GM18861 (cell line): ENCODE measurements around the gene SPR.

Experiments
- ATAC-seq: cut with Tn5 transposase; IDR thresholded peaks from one replicate; pipeline ENCODE4 v1.9.1; 2021; ENCODE audit not compliant: unreplicated experiment

SPR gene

DNA sequence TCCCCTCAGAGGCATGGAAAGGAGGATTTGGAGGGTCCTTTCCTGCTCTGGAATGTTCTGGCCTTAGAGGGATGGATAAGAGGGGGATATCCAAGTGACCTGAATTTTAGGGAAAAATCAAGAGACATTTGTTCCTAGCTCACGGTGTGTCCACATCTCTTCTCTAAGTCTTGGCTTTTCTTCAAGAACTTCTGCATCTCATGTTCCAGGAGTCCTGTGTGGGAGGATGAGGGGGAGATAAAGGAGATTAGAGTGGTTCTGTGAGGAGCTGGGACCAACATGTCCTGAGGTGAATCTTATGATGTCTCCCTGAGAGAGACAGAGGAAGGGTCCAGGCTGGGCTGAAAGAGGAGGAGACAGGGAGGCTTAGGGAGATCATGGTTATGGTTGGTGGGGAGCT is 41.8 kb downstream of the SPR start:
- ATAC-seq: no peak

DNA sequence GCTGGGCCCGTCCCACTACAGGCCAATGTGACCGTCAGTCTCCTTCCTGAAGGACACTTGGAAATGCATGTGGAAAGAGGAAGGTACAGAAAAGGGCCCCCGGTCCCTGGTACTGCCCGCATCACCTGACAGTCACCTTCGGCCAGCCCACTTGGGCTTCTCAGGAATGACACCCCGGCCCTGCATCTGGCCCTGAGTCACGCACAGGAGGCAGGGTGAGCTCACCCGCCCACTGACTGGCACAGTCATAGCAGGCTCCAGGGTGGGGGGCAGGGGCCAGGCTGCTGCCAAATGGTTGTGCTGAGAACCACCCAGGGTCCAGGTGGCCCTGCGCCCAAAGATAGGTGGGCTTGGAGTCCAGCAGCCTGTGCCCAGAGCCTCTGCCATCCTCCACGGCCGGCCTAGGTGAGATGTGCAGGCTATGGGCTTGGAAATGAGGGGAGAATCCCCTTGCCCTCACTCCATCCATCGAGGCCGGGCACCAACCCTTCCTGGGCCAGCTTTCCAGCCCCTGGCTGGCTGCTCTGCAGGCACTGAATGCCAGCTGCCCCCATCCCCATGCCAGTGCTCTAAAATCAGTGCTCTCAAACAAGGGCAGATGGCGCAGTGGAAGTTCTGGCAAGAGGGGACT is 44.2 kb downstream of the SPR start:
- ATAC-seq: no peak

DNA sequence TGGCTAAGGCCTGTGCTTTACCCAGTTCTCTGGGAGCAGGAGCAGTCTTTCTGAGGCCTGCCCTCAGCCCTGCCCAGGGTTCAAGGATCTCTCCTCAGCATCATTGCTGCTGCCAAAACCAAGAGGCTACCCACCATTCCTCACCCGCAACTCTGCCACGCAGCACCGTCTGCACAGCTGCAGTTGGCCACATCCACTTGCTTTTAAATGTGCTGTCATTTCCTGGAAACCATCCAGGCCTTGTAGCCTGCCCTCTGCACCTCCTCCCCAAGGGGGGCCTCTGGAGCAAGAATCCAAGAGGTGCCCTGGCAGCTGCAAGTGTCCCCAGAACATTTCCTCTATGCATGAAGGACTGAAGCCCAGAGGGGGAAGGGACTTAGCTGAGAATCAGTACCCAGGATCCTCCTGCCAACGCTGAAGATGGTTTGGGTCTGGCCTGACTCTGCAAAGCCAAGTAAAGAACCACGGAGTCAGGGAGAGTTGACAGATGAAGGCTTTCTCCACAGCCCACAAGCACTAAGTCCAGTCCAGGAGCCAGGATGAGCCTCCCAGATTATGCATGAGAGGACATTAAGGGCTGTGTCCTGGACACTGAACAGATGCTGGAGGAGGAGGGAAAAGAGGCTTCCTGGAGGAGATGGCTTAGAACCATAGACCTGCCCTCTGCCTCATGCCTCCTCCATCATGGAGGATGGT is 45.0 kb downstream of the SPR start:
- no peak for ATAC-seq

DNA sequence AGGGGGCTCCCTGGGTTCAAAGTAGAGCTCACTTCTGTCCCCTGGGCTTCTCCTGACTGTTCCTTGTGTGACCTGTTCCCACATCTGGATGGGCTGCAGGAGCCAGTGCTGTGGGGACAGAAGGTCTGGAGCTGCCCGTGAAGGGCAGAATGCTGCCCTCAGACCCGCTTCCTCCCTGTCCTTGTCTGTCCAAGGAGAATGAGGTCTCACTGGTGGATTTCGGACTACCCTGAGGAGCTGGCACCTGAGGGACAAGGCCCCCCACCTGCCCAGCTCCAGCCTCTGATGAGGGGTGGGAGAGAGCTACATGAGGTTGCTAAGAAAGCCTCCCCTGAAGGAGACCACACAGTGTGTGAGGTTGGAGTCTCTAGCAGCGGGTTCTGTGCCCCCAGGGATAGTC is 45.6 kb downstream of the SPR start:
- no peak for ATAC-seq

DNA sequence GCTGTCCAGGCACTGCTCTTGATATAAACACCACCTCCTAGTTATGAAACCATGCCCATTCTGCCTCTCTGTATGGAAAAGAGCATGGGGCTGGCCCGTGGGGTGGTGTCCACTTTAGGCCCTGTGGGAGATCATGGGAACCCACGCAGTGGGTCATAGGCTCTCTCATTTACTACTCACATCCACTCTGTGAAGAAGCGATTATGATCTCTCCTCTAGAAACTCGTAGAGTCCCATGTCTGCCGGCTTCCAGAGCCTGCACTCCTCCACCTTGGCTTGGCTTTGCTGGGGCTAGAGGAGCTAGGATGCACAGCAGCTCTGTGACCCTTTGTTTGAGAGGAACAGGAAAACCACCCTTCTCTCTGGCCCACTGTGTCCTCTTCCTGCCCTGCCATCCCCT is 46.0 kb downstream of the SPR start:
- ATAC-seq: no peak

DNA sequence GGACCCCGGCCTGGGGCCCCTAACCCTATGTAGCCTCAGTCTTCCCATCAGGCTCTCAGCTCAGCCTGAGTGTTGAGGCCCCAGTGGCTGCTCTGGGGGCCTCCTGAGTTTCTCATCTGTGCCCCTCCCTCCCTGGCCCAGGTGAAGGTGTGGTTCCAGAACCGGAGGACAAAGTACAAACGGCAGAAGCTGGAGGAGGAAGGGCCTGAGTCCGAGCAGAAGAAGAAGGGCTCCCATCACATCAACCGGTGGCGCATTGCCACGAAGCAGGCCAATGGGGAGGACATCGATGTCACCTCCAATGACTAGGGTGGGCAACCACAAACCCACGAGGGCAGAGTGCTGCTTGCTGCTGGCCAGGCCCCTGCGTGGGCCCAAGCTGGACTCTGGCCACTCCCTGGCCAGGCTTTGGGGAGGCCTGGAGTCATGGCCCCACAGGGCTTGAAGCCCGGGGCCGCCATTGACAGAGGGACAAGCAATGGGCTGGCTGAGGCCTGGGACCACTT is 46.5 kb downstream of the SPR start:
- ATAC-seq: no peak

DNA sequence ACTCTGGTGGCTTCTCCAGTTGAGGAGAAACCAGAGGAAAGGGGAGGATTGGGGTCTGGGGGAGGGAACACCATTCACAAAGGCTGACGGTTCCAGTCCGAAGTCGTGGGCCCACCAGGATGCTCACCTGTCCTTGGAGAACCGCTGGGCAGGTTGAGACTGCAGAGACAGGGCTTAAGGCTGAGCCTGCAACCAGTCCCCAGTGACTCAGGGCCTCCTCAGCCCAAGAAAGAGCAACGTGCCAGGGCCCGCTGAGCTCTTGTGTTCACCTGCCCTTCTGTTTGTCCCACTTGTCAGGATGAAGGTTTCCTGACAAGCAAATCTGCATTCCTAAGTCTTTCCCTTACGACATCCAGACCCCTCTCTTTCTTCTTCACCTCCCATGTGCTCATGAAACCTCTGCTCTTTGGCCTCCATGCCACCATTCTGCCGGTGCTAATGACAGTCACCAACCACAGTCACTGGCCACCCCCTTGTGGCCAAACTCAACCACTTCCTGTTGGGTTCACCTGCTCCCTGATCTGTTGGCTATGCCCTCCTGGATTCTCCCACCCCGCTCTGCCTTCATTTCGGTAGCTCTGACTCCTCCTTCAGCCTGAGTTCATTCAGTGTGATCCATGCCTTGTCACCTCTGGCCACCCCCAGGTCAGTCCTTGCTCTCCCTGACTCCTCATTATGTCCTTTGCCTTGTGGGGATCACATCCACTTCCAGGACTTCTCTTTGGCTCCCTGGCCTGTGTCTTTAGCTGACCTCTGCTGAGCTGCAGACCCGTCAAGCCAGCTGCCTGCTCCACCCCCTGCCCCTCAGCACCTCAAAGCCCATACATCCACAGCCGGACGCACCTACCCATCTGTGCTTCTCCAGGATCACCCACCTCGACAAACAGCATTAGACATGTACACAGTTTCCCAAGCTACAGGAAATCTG is 47.7 kb downstream of the SPR start:
- ATAC-seq: peak; percentile 74

DNA sequence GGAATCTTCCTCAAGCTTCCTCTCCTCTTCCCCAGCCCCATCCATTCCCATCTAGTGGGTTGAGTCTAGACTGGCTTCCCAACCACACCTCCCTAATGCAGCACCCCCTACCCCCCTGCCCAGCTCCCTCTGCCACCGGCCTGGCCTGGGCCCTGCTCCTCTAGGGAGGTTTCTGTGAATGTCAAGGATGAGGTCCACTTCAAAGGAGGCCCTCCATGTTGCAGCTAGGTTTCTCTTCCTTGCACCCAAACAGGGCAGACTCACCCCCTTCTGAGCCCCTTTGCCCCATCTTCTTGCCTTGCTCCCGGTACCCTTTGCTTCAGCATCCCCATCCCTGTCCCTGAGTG is 48.4 kb downstream of the SPR start:
- no peak for ATAC-seq

DNA sequence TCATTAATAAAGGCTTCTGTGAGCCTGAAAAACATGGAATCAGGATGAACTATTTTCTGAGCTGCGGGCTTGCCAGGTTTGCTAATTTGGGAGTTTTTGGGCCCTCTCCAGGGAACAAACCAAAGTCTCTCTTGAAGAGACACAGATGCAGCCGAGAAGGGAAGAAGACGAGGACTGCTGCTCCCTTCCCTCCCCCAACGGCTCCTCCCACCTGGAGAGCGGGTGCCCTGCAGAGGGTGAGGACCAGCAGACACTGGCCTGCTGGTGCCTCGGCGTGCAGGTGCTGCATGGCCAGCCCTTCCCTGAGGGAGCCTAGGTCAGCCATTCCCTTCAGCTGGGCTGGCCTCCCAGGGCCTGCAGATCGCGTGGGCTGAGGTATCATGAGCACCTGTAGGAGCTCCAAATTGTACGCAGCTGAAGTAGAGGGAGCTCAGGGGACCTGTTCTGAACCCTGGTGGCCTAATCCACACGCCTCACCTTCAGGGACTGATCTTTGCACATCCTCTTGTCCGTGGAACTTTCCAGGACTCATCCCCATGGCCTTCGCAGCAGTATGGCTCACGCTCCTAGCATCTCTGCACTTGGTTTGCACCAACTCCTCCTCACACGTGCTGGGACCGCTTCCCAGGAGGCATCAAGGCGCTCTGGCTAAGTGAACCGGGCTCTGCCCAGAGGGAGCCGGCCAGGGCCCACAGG is 49.6 kb downstream of the SPR start:
- no peak for ATAC-seq

DNA sequence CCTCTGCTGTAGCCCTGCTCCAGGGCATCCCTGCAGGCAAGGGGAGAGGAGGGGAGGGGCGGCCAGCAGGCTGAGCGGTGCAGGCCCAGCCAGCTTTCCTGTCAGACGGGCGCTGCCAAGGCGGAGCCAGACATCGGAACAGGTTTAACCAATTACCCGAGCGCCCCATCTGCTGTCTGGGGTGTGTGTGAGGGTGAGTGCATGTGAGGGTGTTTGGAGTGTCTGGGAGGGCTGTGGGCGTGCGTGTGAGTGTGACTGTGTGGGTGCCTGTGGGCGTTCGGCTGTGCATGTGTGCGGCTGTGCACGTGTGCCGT is 50.1 kb downstream of the SPR start:
- ATAC-seq: no peak

DNA sequence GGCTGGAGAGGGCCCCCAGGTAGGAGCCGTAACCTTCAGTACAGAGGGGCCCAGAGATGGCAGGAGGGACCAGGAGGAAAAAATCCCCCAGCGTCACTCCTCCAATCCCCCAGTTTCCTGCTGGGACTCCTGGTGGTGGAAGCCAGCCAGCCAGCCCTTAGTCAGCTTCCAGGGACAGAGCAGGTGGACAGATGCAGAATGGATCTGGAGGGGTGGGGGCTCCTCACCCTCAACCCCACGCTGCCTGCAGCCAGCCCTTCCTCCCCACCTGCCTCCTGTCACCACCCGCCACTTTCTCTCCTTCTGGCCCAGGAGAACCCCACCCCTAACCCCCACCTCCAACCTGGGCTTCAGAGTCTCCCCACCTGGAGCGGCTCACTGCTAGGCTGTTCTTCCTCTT is 51.2 kb downstream of the SPR start:
- no peak for ATAC-seq

DNA sequence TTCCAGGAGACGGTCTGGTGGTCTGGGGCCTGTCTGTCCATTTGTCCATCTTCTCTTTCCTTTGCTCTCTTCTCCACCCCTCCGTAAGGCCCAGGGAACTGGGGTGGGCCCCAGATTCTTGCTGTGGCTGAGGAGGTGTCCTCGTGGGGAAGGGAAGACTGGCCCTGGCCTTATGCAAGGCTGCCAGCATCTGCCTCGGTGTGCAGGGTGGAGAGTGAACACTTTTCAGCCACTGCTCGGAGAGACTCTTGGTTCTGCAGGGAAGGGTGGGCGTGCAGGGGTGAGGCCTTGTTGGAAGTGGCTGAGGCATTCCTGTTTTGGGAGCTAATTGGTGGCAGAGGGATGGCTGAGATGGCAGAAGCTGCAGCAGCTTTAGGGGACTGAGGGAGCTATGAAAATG is 53.2 kb downstream of the SPR start:
- no peak for ATAC-seq

DNA sequence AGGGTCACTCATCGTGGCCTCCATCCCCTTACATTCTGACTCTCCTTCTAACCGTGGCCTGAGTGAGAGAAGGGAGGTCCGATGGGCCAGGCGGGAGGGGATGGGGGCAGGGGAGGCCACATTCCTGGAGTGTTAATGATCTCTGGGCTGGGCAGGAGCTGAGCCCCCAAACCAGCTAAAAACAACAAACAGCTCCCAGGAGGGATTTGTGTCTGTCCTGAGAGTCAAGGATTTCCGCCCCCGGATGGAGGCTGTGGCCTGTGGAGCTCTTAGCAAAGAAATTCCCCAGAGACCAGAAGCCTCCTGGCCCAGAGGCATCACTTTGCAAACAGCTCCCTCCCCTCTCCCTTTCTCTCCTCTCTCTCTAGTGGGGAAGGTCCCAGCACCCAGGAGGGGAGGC is 53.6 kb downstream of the SPR start:
- ATAC-seq: no peak
